HG03521 (cell line): ENCODE measurements around the gene MANBA.
"Not testable (repeated sequence)": the region's sequence is repeated elsewhere in the genome, so short reads cannot be mapped to it uniquely, and the experiment has no call there.

Source experiments
- ATAC-seq: cut with Tn5 transposase; IDR thresholded peaks from one replicate; pipeline ENCODE4 v1.9.1; 2021; ENCODE audit warnings: mild to moderate bottlenecking, moderate library complexity; ENCODE audit not compliant: unreplicated experiment

The MANBA gene

GRCh38 chr4:102725229-102725628, 35.5 kb downstream of the MANBA start:
- no peak for ATAC-seq

- ATAC-seq, result no peak
Observed at GRCh38 chr4:102723511-102723910, 37.3 kb downstream of the MANBA start.

- ATAC-seq, result no peak
Observed at GRCh38 chr4:102722740-102723139, 38.0 kb downstream of the MANBA start.

- not testable (repeated sequence) for ATAC-seq
Observed at GRCh38 chr4:102718833-102719575, 41.8 kb downstream of the MANBA start.

- ATAC-seq, result no peak
Observed at GRCh38 chr4:102717448-102718092, 43.2 kb downstream of the MANBA start.

- ATAC-seq, result no peak
Observed at GRCh38 chr4:102715057-102715456, 45.7 kb downstream of the MANBA start.

- not testable (repeated sequence) for ATAC-seq
Observed at GRCh38 chr4:102713774-102714173, 47.0 kb downstream of the MANBA start.

GRCh38 chr4:102713096-102713495, 47.7 kb downstream of the MANBA start:
- no peak for ATAC-seq

- ATAC-seq, result no peak
Observed at GRCh38 chr4:102710986-102711385, 49.8 kb downstream of the MANBA start.

- ATAC-seq, result not testable (repeated sequence)
Observed at GRCh38 chr4:102709060-102709459, 51.7 kb downstream of the MANBA start.

- no peak for ATAC-seq
Observed at GRCh38 chr4:102707150-102707549, 53.6 kb downstream of the MANBA start.

GRCh38 chr4:102705391-102705935, 55.3 kb downstream of the MANBA start:
- no peak for ATAC-seq

- ATAC-seq, result no peak
Observed at GRCh38 chr4:102696758-102697157, 64.0 kb downstream of the MANBA start.

GRCh38 chr4:102694791-102695190, 66.0 kb downstream of the MANBA start:
- ATAC-seq, result no peak

GRCh38 chr4:102693861-102694260, 66.9 kb downstream of the MANBA start:
- ATAC-seq, result no peak

- no peak for ATAC-seq
Observed at GRCh38 chr4:102693262-102693850, 67.4 kb downstream of the MANBA start.

GRCh38 chr4:102692474-102692873, 68.3 kb downstream of the MANBA start:
- no peak for ATAC-seq

GRCh38 chr4:102687982-102688433, 72.8 kb downstream of the MANBA start:
- ATAC-seq, result peak; percentile 29

GRCh38 chr4:102687373-102687981, 73.3 kb downstream of the MANBA start:
- peak; percentile 84 for ATAC-seq

GRCh38 chr4:102685768-102686167, 75.0 kb downstream of the MANBA start:
- no peak for ATAC-seq

- ATAC-seq, result no peak
Observed at GRCh38 chr4:102684610-102685052, 76.1 kb downstream of the MANBA start.
